ENCODE measurements around the gene PSD4. TPM values are rescaled to one million over a fixed set of nuclear protein-coding genes. Genes with fewer than 3 reads are reported as not detected.

PSD4 gene
- total RNA-seq, 6 donors from 2014 or later, result 44.0 to 101 (median 60.4) TPM

- peaks cover 17 to 21% (median 19%) of the 10 kb centered on the region in 4 donors for H3K4me1 ChIP-seq
- H3K27me3 ChIP-seq, result no peaks in the 10 kb centered on the region
Measured at GRCh38 chr2:113209011-113209645, 35.4 kb downstream of the PSD4 start.

GRCh38 chr2:113209646-113210171 is 35.9 kb downstream of the PSD4 start:
- Histone ChIP-seq H3K4me3 (no peak overlapping the region), H3K36me3 (no peaks in the 10 kb centered on the region), H3K27ac (no peak overlapping the region), H3K9me3 (no peaks in the 10 kb centered on the region), H3K4me1 (peaks cover 17 to 20% (median 18%) of the 10 kb centered on the region in 4 donors), H3K27me3 (no peaks in the 10 kb centered on the region)
- TF ChIP-seq POLR2AphosphoS5 (IDR thresholded peaks at IDR 0.05) (no peak), CTCF (IDR thresholded peaks at IDR 0.05) (no peak), EP300 (IDR thresholded peaks at IDR 0.05) (no peak), POLR2A (IDR thresholded peaks at IDR 0.05) (no peak)
- 82 to 84% methylated on average over 15 of the region's 15 CpGs for WGBS, 2 donors
- no peak for ATAC-seq (ENCODE audit: low FRiP score in 2 of 2)
- peak in 1 of 2 donors; percentile 56 for DNase-seq

More at GRCh38 chr2:113209011-113209645, 35.4 kb downstream of the PSD4 start:
- Histone ChIP-seq H3K27ac (no peak overlapping the region), H3K9me3 (no peaks in the 10 kb centered on the region), H3K36me3 (no peaks in the 10 kb centered on the region), H3K4me3 (no peak overlapping the region)
- ATAC-seq (ENCODE audit: low FRiP score in 2 of 2) (no peak), DNase-seq (no peak)
- TF ChIP-seq POLR2AphosphoS5 (IDR thresholded peaks at IDR 0.05) (no peak), EP300 (IDR thresholded peaks at IDR 0.05) (no peak), CTCF (IDR thresholded peaks at IDR 0.05) (no peak), POLR2A (IDR thresholded peaks at IDR 0.05) (no peak)
- 77 to 78% methylated on average over 8 of the region's 8 CpGs for WGBS, 2 donors

GRCh38 chr2:113211226-113212105 is 37.7 kb downstream of the PSD4 start:
- Histone ChIP-seq H3K4me3 (no peak overlapping the region), H3K36me3 (no peaks in the 10 kb centered on the region), H3K9me3 (no peaks in the 10 kb centered on the region), H3K27me3 (no peaks in the 10 kb centered on the region), H3K27ac (peak overlapping the region; percentile 13 to 70 (median 50)), H3K4me1 (peaks cover 17 to 20% (median 19%) of the 10 kb centered on the region in 4 donors)
- ATAC-seq (ENCODE audit: low FRiP score in 2 of 2), result peak in 1 of 2 donors; percentile 83
- DNase-seq, result no peak
- 74 to 76% methylated on average over 11 to 13 of the region's 13 CpGs for WGBS, 2 donors
- TF ChIP-seq EP300 (IDR thresholded peaks at IDR 0.05) (no peak), POLR2A (IDR thresholded peaks at IDR 0.05) (peak in 1 of 4 donors; percentile 42)

- Histone ChIP-seq H3K9me3 (no peaks in the 10 kb centered on the region), H3K27me3 (no peaks in the 10 kb centered on the region), H3K27ac (peak overlapping the region; percentile 13 to 70 (median 50)), H3K4me3 (peak overlapping the region in 1 of 4 donors; percentile 2), H3K36me3 (no peaks in the 10 kb centered on the region), H3K4me1 (peaks cover 21 to 29% (median 24%) of the 10 kb centered on the region in 4 donors)
- DNase-seq, result peak in 1 of 2 donors; percentile 84
- peak in 1 of 2 donors; percentile 77 for ATAC-seq (ENCODE audit: low FRiP score in 2 of 2)
- WGBS, 2 donors, result 32 to 42% methylated on average over 22 to 26 of the region's 26 CpGs
- TF ChIP-seq POLR2AphosphoS5 (IDR thresholded peaks at IDR 0.05) (no peak), POLR2A (IDR thresholded peaks at IDR 0.05) (peak in 1 of 4 donors; percentile 37)
Measured at GRCh38 chr2:113212245-113213060, 38.7 kb downstream of the PSD4 start.

- no peaks in the 10 kb centered on the region for H3K9me3 ChIP-seq
- ATAC-seq (ENCODE audit: low FRiP score in 2 of 2) (no peak), DNase-seq (no peak)
- H3K36me3 ChIP-seq, result no peaks in the 10 kb centered on the region
- peak overlapping the region; percentile 13 to 70 (median 50) for H3K27ac ChIP-seq
- 92 to 95% methylated on average over 14 of the region's 14 CpGs for WGBS, 2 donors
- no peak overlapping the region for H3K4me3 ChIP-seq
- H3K4me1 ChIP-seq, result peaks cover 30 to 37% (median 32%) of the 10 kb centered on the region in 4 donors
- TF ChIP-seq POLR2A (IDR thresholded peaks at IDR 0.05) (no peak), POLR2AphosphoS5 (IDR thresholded peaks at IDR 0.05) (no peak), CTCF (IDR thresholded peaks at IDR 0.05) (no peak), EP300 (IDR thresholded peaks at IDR 0.05) (no peak)
- H3K27me3 ChIP-seq, result no peaks in the 10 kb centered on the region
Measured at GRCh38 chr2:113213061-113213930, 39.5 kb downstream of the PSD4 start.
